GM12891 (cell line): Measurements from ENCODE around the gene PFDN2.

Experiments used
- PAX5 ChIP-seq: IDR thresholded peaks from 2 replicates; pipeline ENCODE4 v1.6.1; 2011; ENCODE audit warnings: low read length, moderate library complexity, mild to moderate bottlenecking; ENCODE audit not compliant: insufficient read depth, severe bottlenecking
- POLR2A ChIP-seq: IDR thresholded peaks from 2 replicates; pipeline ENCODE4 v1.6.1; 2011; ENCODE audit warnings: low read depth, low read length, control low read depth
- POLR2AphosphoS5 ChIP-seq: IDR thresholded peaks from 2 replicates; pipeline ENCODE4 v1.6.1; 2011; ENCODE audit warnings: low read depth, low read length, control low read depth
- POU2F2 ChIP-seq: IDR thresholded peaks from 2 replicates; pipeline ENCODE4 v1.6.1; 2011; ENCODE audit warnings: low read depth, mild to moderate bottlenecking, control low read depth, low read length, moderate library complexity
- SPI1 ChIP-seq: IDR thresholded peaks from 2 replicates; pipeline ENCODE4 v1.6.1; 2011; ENCODE audit warnings: low read depth, low read length, control low read depth
- TAF1 ChIP-seq: IDR thresholded peaks from 2 replicates; pipeline ENCODE4 v1.6.1; 2011; ENCODE audit warnings: low read depth, low read length, control low read depth

- TF ChIP-seq POLR2A (no peak), TAF1 (no peak), SPI1 (no peak), POLR2AphosphoS5 (no peak), PAX5 (no peak), POU2F2 (no peak)
Observed at GRCh38 chr1:161158316-161159010, 40.6 kb upstream of the PFDN2 start.
